CD14-positive monocyte (primary cell): ENCODE measurements around the gene S100A14. TPM values are rescaled to one million over a fixed set of nuclear protein-coding genes. Genes with fewer than 3 reads are reported as not detected.

Experiments used
- DNase-seq, 3 donors: peaks; one replicate each; pipeline ENCODE4 v3.0.0-alpha.2; 2011 to 2022
- H2AFZ ChIP-seq: 2 replicates; pipeline ENCODE4 v1.6.0; 2012; ENCODE audit warnings: mild to moderate bottlenecking, low read depth, low read length, inconsistent platforms; ENCODE audit not compliant: insufficient read depth, poor library complexity, severe bottlenecking
- H3K27ac ChIP-seq, 2 donors: 1 replicate in 1 of 2; 2 replicates in 1 of 2; pipeline ENCODE4 v1.5.1; 2012 to 2013; ENCODE audit warnings: low read length in 2 of 2, control low read depth in 1 of 2, inconsistent platforms in 1 of 2, low read depth in 1 of 2, mild to moderate bottlenecking in 1 of 2
- H3K27me3 ChIP-seq, 2 donors: one replicate each; pipeline versions ENCODE4 v1.6.0 to v1.6.1; 2011 to 2013; ENCODE audit warnings: low read length in 2 of 2; ENCODE audit not compliant: control insufficient read depth in 2 of 2, insufficient read depth in 2 of 2
- H3K36me3 ChIP-seq, 2 donors: replicated peaks in 1 of 2; 1 replicate in 1 of 2; 2 replicates in 1 of 2; pipeline versions ENCODE4 v1.5.1 to v1.6.1; 2012 to 2013; ENCODE audit warnings: low read length in 2 of 2, control low read depth in 1 of 2, inconsistent platforms in 1 of 2, mild to moderate bottlenecking in 1 of 2; ENCODE audit not compliant: insufficient read depth in 2 of 2, control insufficient read depth in 1 of 2
- H3K4me1 ChIP-seq, 2 donors: 1 replicate in 1 of 2; 2 replicates in 1 of 2; pipeline versions ENCODE4 v1.5.1 to v1.6.1; 2012 to 2013; ENCODE audit warnings: low read length in 2 of 2, control low read depth in 1 of 2, inconsistent platforms in 1 of 2, mild to moderate bottlenecking in 1 of 2, moderate library complexity in 1 of 2; ENCODE audit not compliant: insufficient read depth in 2 of 2, control insufficient read depth in 1 of 2
- H3K4me2 ChIP-seq: replicated peaks from 2 replicates; pipeline ENCODE3; 2012; ENCODE audit warnings: low read length, moderate library complexity, mild to moderate bottlenecking; ENCODE audit not compliant: poor library complexity, severe bottlenecking; ENCODE audit errors: extremely low read depth
- H3K4me3 ChIP-seq, 3 experiments: fragments of 200-600 bp in 1 of 3; sonication (generic) in 1 of 3; replicated peaks in 1 of 3; 1 replicate in 2 of 3; 2 replicates in 1 of 3; pipeline ENCODE4 v1.5.1; 2011 to 2013; ENCODE audit warnings: low read length in 3 of 3, mild to moderate bottlenecking in 3 of 3, control low read depth in 2 of 3, low read depth in 2 of 3, inconsistent platforms in 1 of 3, moderate library complexity in 1 of 3
- H3K79me2 ChIP-seq: 2 replicates; pipeline ENCODE4 v1.6.0; 2012; ENCODE audit warnings: mild to moderate bottlenecking, control low read depth, inconsistent platforms, low read length, moderate library complexity; ENCODE audit not compliant: insufficient read depth
- H3K9ac ChIP-seq: 2 replicates; pipeline ENCODE4 v1.6.0; 2017; ENCODE audit warnings: low read length, mild to moderate bottlenecking; ENCODE audit not compliant: insufficient read depth, poor library complexity, severe bottlenecking
- H3K9me3 ChIP-seq, 2 donors: replicated peaks in 1 of 2; 1 replicate in 1 of 2; 2 replicates in 1 of 2; pipeline versions ENCODE4 v1.5.1 to v1.6.1; 2012 to 2013; ENCODE audit warnings: low read length in 2 of 2, control low read depth in 1 of 2; ENCODE audit not compliant: control insufficient read depth in 1 of 2, insufficient read depth in 1 of 2
- H4K20me1 ChIP-seq: 2 replicates; pipeline ENCODE4 v1.6.0; 2012; ENCODE audit warnings: mild to moderate bottlenecking, low read length, control low read depth, moderate library complexity; ENCODE audit not compliant: insufficient read depth
- H3K27ac Mint-ChIP-seq, 7 donors: one replicate each; pipeline ENCODE4 v1.8.0; 2020; ENCODE audit warnings: mild to moderate bottlenecking in 7 of 7, mixed read lengths in 7 of 7, moderate library complexity in 6 of 7, inconsistent platforms in 2 of 7
- H3K27me3 Mint-ChIP-seq, 3 donors: one replicate each; pipeline ENCODE4 v1.8.0; 2021 to 2022; ENCODE audit warnings: low read depth in 3 of 3, mild to moderate bottlenecking in 3 of 3, mixed read lengths in 3 of 3, moderate library complexity in 3 of 3, inconsistent platforms in 1 of 3
- H3K36me3 Mint-ChIP-seq, 2 donors: one replicate each; pipeline ENCODE4 v1.8.0; 2020; ENCODE audit warnings: mixed read lengths in 2 of 2, inconsistent platforms in 1 of 2, mild to moderate bottlenecking in 1 of 2
- H3K4me1 Mint-ChIP-seq: one replicate; pipeline ENCODE4 v1.8.0; 2020; ENCODE audit warnings: mild to moderate bottlenecking, mixed read lengths
- H3K4me3 Mint-ChIP-seq, 2 donors: one replicate each; pipeline ENCODE4 v1.8.0; 2020; ENCODE audit warnings: mild to moderate bottlenecking in 2 of 2, mixed read lengths in 2 of 2, moderate library complexity in 1 of 2
- H3K9me3 Mint-ChIP-seq, 7 donors: one replicate each; pipeline ENCODE4 v1.8.0; 2020 to 2022; ENCODE audit warnings: mixed read lengths in 7 of 7, mild to moderate bottlenecking in 6 of 7, moderate library complexity in 6 of 7, inconsistent platforms in 2 of 7
- WGBS: methylation state at CpG from one replicate; pipeline ENCODE4 v1.1.5; 2013; ENCODE audit warnings: missing lambda C conversion rate; ENCODE audit not compliant: insufficient coverage; 5-methylcytosine and 5-hydroxymethylcytosine counted together
- intact Hi-C, 2 donors: fragments of 100-400 bp; cut with micrococcal nuclease; formaldehyde crosslinking; loops; one replicate each; pipeline versions ENCODE4 v1.15.0 to v1.15.1; 2023
- polyA plus RNA-seq, 3 donors: library from polyadenylated mRNA; depleted of rRNA in 1 of 3; unstranded in 2 of 3; stranded (reverse) in 1 of 3; fragments of 300-500 nt in 2 of 3; fragments of >200 nt in 1 of 3; fragmentation: Illumina TruSeq in 2 of 3; gene quantifications; 1 replicate in 2 of 3; 2 replicates in 1 of 3; pipeline ENCODE4 v1.2.3, GENCODE V29; 2012 to 2021
- TF ChIP-seq, protein P1 (sequence below): fragments of 200-600 bp; IDR thresholded peaks from one replicate; pipeline ENCODE4 v1.8.0; 2022; ENCODE audit warnings: antibody characterized with exemption, mild to moderate bottlenecking

The S100A14 gene
- polyA plus RNA-seq, 3 donors: 0.08 TPM; not detected in 2

GRCh38 chr1:153614906-153615305 is 1.2 kb downstream of the S100A14 start:
- H3K79me2 ChIP-seq: no peaks in the 10 kb centered on the region
- H3K9me3 ChIP-seq: peaks cover 0 to 4% of the 10 kb centered on the region in 2 donors
- H3K4me1 Mint-ChIP-seq: peaks cover 34% of the 10 kb centered on the region
- peaks cover 0 to 3% of the 10 kb centered on the region in 2 donors for H3K36me3 Mint-ChIP-seq
- no peak overlapping the region for H3K4me2 ChIP-seq
- no peak for DNase-seq
- H3K9me3 Mint-ChIP-seq: peaks cover 0 to 8% (median 3%) of the 10 kb centered on the region in 7 donors
- no peak overlapping the region for H3K27ac Mint-ChIP-seq
- no peak overlapping the region for H3K9ac ChIP-seq
- WGBS: 100% methylated on average over 1 of the region's 7 CpGs
- H3K27me3 ChIP-seq: no peaks in the 10 kb centered on the region
- no peak overlapping the region for H2AFZ ChIP-seq
- no peak overlapping the region for H3K27ac ChIP-seq
- H3K4me1 ChIP-seq: peaks cover 31 to 40% of the 10 kb centered on the region in 2 donors
- H3K36me3 ChIP-seq: no peaks in the 10 kb centered on the region
- TF ChIP-seq, protein P1, sequence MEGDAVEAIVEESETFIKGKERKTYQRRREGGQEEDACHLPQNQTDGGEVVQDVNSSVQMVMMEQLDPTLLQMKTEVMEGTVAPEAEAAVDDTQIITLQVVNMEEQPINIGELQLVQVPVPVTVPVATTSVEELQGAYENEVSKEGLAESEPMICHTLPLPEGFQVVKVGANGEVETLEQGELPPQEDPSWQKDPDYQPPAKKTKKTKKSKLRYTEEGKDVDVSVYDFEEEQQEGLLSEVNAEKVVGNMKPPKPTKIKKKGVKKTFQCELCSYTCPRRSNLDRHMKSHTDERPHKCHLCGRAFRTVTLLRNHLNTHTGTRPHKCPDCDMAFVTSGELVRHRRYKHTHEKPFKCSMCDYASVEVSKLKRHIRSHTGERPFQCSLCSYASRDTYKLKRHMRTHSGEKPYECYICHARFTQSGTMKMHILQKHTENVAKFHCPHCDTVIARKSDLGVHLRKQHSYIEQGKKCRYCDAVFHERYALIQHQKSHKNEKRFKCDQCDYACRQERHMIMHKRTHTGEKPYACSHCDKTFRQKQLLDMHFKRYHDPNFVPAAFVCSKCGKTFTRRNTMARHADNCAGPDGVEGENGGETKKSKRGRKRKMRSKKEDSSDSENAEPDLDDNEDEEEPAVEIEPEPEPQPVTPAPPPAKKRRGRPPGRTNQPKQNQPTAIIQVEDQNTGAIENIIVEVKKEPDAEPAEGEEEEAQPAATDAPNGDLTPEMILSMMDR: no peak
- intact Hi-C loops: loop anchor here in 1 of 2 donors (5.0 kb wide), 1 partner anchor 103 kb away; no protein-coding TSS in a partner anchor
- peaks cover 0 to 2% (median 2%) of the 10 kb centered on the region in 3 donors for H3K27me3 Mint-ChIP-seq
- no peak overlapping the region for H3K4me3 ChIP-seq
- H4K20me1 ChIP-seq: no peaks in the 10 kb centered on the region
- no peak overlapping the region for H3K4me3 Mint-ChIP-seq

GRCh38 chr1:153614189-153614900 is 1.8 kb downstream of the S100A14 start:
- H3K4me2 ChIP-seq: no peak overlapping the region

More at GRCh38 chr1:153614189-153614900, 1.8 kb downstream of the S100A14 start:
- Mint-ChIP-seq H3K27ac (no peak overlapping the region), H3K4me1 (peaks cover 39% of the 10 kb centered on the region), H3K36me3 (no peaks in the 10 kb centered on the region), H3K4me3 (no peak overlapping the region), H3K9me3 (peaks cover 0 to 2% (median 0%) of the 10 kb centered on the region in 7 donors), H3K27me3 (peaks cover under 1 to 2% (median 2%) of the 10 kb centered on the region in 3 donors)
- Histone ChIP-seq H4K20me1 (no peaks in the 10 kb centered on the region), H3K27me3 (no peaks in the 10 kb centered on the region), H3K4me1 (peaks cover 35 to 46% of the 10 kb centered on the region in 2 donors), H2AFZ (no peak overlapping the region), H3K36me3 (no peaks in the 10 kb centered on the region), H3K79me2 (no peaks in the 10 kb centered on the region), H3K27ac (no peak overlapping the region), H3K9me3 (peaks cover 0 to under 1% of the 10 kb centered on the region in 2 donors), H3K9ac (no peak overlapping the region), H3K4me3 (no peak overlapping the region)
- TF ChIP-seq, protein P1: no peak
- WGBS: 100% methylated on average over 1 of the region's 2 CpGs
- DNase-seq: no peak
- intact Hi-C loops: no loop called here
